Type B pancreatic cell (in vitro differentiated cells): Measurements from ENCODE around the gene C16orf46. TPM values are rescaled to one million over a fixed set of nuclear protein-coding genes. Genes with fewer than 3 reads are reported as not detected.

Experiments used
- DNase-seq: peaks from one replicate; pipeline ENCODE4 v3.0.0; 2021; ENCODE audit warnings: mixed read lengths; ENCODE audit not compliant: unreplicated experiment; ENCODE audit errors: extremely low spot score
- H3K27ac Mint-ChIP-seq: 2 replicates; pipeline ENCODE4 v1.8.0; 2021; ENCODE audit warnings: mild to moderate bottlenecking, mixed read lengths
- H3K27me3 Mint-ChIP-seq: 2 replicates; pipeline ENCODE4 v1.8.0; 2021; ENCODE audit warnings: mixed read lengths
- H3K36me3 Mint-ChIP-seq: 2 replicates; pipeline ENCODE4 v1.8.0; 2021; ENCODE audit warnings: mixed read lengths
- H3K4me1 Mint-ChIP-seq: one replicate; pipeline ENCODE4 v1.8.0; 2021; ENCODE audit warnings: mixed read lengths; ENCODE audit not compliant: unreplicated experiment
- H3K4me3 Mint-ChIP-seq: 2 replicates; pipeline ENCODE4 v1.8.0; 2021; ENCODE audit warnings: mild to moderate bottlenecking, mixed read lengths
- H3K9me3 Mint-ChIP-seq: 2 replicates; pipeline ENCODE4 v1.8.0; 2021; ENCODE audit warnings: mixed read lengths
- total RNA-seq: library from RNA; stranded (reverse); gene quantifications from 2 replicates; pipeline ENCODE4 v1.2.1, GENCODE V29; 2021; ENCODE audit warnings: low replicate concordance
- TF ChIP-seq, protein P1 (sequence below): fragments of 200-600 bp; sonication (generic); conservative IDR thresholded peaks from 2 replicates; pipeline ENCODE4 v1.5.0; 2021; ENCODE audit warnings: antibody characterized with exemption, mild to moderate bottlenecking

C16orf46 gene
- total RNA-seq, 1 donor from 2014 or later = 4.4 TPM

- no peak overlapping the region for H3K27ac Mint-ChIP-seq
- H3K4me3 Mint-ChIP-seq = no peak overlapping the region
- no peaks in the 10 kb centered on the region for H3K9me3 Mint-ChIP-seq
- H3K27me3 Mint-ChIP-seq = no peaks in the 10 kb centered on the region
- TF ChIP-seq, protein P1, sequence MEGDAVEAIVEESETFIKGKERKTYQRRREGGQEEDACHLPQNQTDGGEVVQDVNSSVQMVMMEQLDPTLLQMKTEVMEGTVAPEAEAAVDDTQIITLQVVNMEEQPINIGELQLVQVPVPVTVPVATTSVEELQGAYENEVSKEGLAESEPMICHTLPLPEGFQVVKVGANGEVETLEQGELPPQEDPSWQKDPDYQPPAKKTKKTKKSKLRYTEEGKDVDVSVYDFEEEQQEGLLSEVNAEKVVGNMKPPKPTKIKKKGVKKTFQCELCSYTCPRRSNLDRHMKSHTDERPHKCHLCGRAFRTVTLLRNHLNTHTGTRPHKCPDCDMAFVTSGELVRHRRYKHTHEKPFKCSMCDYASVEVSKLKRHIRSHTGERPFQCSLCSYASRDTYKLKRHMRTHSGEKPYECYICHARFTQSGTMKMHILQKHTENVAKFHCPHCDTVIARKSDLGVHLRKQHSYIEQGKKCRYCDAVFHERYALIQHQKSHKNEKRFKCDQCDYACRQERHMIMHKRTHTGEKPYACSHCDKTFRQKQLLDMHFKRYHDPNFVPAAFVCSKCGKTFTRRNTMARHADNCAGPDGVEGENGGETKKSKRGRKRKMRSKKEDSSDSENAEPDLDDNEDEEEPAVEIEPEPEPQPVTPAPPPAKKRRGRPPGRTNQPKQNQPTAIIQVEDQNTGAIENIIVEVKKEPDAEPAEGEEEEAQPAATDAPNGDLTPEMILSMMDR = no peak
- DNase-seq = no peak
- no peaks in the 10 kb centered on the region for H3K4me1 Mint-ChIP-seq
- peaks cover 4% of the 10 kb centered on the region for H3K36me3 Mint-ChIP-seq
Measured at GRCh38 chr16:81014672-81015071, 62.4 kb downstream of the C16orf46 start.

DNA sequence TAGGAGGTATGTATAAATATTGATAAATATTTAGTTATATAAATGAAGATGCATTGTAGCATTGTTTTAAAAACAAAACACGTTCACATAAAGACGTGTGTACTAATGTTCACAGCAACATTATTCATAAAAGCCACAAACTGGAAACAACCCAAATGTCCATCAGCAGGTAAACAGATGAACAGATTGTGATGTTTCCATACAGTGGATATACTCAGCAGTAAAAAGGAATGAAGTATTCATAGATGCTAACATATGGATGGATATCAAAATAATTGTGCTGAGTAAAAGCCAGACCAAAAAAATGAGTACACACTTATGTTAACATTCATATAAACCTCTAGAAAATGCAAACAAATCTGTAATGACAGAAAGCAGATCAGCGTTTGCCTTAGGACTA lies 64.1 kb downstream of the C16orf46 start:
- Mint-ChIP-seq H3K27ac (no peak overlapping the region), H3K27me3 (no peaks in the 10 kb centered on the region), H3K4me1 (no peaks in the 10 kb centered on the region), H3K36me3 (peaks cover 4% of the 10 kb centered on the region), H3K4me3 (no peak overlapping the region), H3K9me3 (no peaks in the 10 kb centered on the region)
- no peak for DNase-seq
- TF ChIP-seq, protein P1 = no peak

Other genes starting within 250 kb of the C16orf46 start
- gene CMC2, start 70.4 kb downstream of the C16orf46 start, total RNA-seq = 53.2 and 59.8 TPM in 2 replicates
- gene CENPN, start 70.0 kb downstream of the C16orf46 start, total RNA-seq = 19.4 and 31.0 TPM in 2 replicates
- gene ATMIN, start 41.4 kb downstream of the C16orf46 start, total RNA-seq = 47.0 and 61.7 TPM in 2 replicates
- gene GCSH, start 19.2 kb upstream of the C16orf46 start, total RNA-seq = 39.6 and 50.8 TPM in 2 replicates
- 2.0 and 3.0 TPM in 2 replicates for gene BCO1, start 161.5 kb upstream of the C16orf46 start, total RNA-seq
- gene GAN, start 237.7 kb upstream of the C16orf46 start, total RNA-seq = 14.8 and 32.7 TPM in 2 replicates